Smooth muscle cell (in vitro differentiated cells): Measurements from ENCODE around the gene TMPRSS15. TPM values are rescaled to one million over a fixed set of nuclear protein-coding genes. Genes with fewer than 3 reads are reported as not detected.
"Not testable (repeated sequence)": the region's sequence is repeated elsewhere in the genome, so short reads cannot be mapped to it uniquely, and the experiment has no call there.

Source experiments
- DNase-seq: peaks from one replicate; lab custom pipeline; 2025; ENCODE audit not compliant: unreplicated experiment; lab: John Stamatoyannopoulos, UW
- H2AFZ ChIP-seq: fragments of 200-600 bp; sonication (generic); 2 replicates; pipeline ENCODE4 v1.6.0; 2016; ENCODE audit warnings: antibody characterized with exemption, low read depth, mild to moderate bottlenecking
- H3F3A ChIP-seq: fragments of 200-600 bp; sonication (generic); 2 replicates; pipeline ENCODE4 v1.6.0; 2017; ENCODE audit warnings: antibody characterized with exemption, low read depth
- H3K27ac ChIP-seq: fragments of 200-600 bp; sonication (generic); 2 replicates; pipeline ENCODE4 v1.5.1; 2016; ENCODE audit warnings: low read depth, mild to moderate bottlenecking
- H3K27me3 ChIP-seq: fragments of 200-600 bp; sonication (generic); 2 replicates; pipeline ENCODE4 v1.6.1; 2016; ENCODE audit warnings: low read depth, mild to moderate bottlenecking
- H3K36me3 ChIP-seq: fragments of 200-600 bp; sonication (generic); 2 replicates; pipeline ENCODE4 v1.5.1; 2016; ENCODE audit warnings: low read depth
- H3K4me1 ChIP-seq: fragments of 200-600 bp; sonication (generic); 2 replicates; pipeline ENCODE4 v1.5.1; 2016; ENCODE audit warnings: low read depth
- H3K4me2 ChIP-seq: fragments of 200-600 bp; sonication (generic); 2 replicates; pipeline ENCODE4 v1.6.0; 2016; ENCODE audit warnings: mild to moderate bottlenecking
- H3K4me3 ChIP-seq: fragments of 200-600 bp; sonication (generic); 2 replicates; pipeline ENCODE4 v1.5.1; 2016; ENCODE audit warnings: mild to moderate bottlenecking
- H3K79me2 ChIP-seq: fragments of 200-600 bp; sonication (generic); 2 replicates; pipeline ENCODE4 v1.6.0; 2016; ENCODE audit warnings: low read depth, mild to moderate bottlenecking
- H3K9ac ChIP-seq: fragments of 200-600 bp; sonication (generic); 2 replicates; pipeline ENCODE4 v1.6.0; 2016; ENCODE audit warnings: low read depth
- H3K9me3 ChIP-seq: fragments of 200-600 bp; sonication (generic); replicated peaks from 2 replicates; pipeline ENCODE4 v1.5.1; 2016; ENCODE audit warnings: low read depth
- H4K20me1 ChIP-seq: fragments of 200-600 bp; sonication (generic); 2 replicates; pipeline ENCODE4 v1.6.0; 2016; ENCODE audit warnings: low read depth
- WGBS: methylation state at CpG from one replicate; pipeline ENCODE4 v1.1.7; 2016; ENCODE audit warnings: low lambda C conversion rate; 5-methylcytosine and 5-hydroxymethylcytosine counted together
- polyA plus RNA-seq: library from polyadenylated mRNA; unstranded; fragments of >200 nt; fragmentation: Nextera tagmentation; extraction: Ambion mirVana; gene quantifications from 2 replicates; pipeline ENCODE4 v1.2.1, GENCODE V29; 2016
- total RNA-seq: library from RNA; depleted of rRNA; stranded (reverse); fragments of >200 nt; gene quantifications from 2 replicates; pipeline ENCODE4 v1.2.3, GENCODE V29; 2014
- TF ChIP-seq, protein P1 (sequence below): fragments of 200-600 bp; sonication (generic); IDR thresholded peaks from 2 replicates; pipeline ENCODE4 v1.5.1; 2017; ENCODE audit warnings: borderline replicate concordance, mild to moderate bottlenecking, antibody characterized with exemption; ENCODE audit not compliant: insufficient read depth, poor library complexity, severe bottlenecking

The TMPRSS15 gene
- total and polyA plus RNA-seq, 2 experiments from 2014 or later, result not detected

DNA sequence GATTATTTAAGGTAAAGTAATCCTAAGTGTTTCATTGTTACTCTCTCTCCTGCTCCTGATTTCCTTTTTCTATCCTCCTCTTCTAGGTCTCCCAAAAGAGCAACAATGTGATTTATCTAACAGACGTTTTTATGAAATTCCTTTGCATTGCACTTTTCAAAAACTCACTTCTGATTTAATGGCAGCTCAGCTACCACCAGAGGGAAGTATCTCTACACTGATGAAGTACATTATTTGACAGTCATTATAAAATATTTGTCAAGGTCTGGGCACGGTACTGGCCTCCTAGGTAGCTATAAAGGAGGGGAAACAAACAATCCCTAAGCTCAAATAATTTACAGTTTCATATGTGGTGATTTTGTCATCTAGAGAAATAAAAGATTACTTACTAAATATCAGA is 15.6 kb downstream of the TMPRSS15 start:
- no peak for DNase-seq
- H3K9ac ChIP-seq, result no peak overlapping the region
- TF ChIP-seq, protein P1, sequence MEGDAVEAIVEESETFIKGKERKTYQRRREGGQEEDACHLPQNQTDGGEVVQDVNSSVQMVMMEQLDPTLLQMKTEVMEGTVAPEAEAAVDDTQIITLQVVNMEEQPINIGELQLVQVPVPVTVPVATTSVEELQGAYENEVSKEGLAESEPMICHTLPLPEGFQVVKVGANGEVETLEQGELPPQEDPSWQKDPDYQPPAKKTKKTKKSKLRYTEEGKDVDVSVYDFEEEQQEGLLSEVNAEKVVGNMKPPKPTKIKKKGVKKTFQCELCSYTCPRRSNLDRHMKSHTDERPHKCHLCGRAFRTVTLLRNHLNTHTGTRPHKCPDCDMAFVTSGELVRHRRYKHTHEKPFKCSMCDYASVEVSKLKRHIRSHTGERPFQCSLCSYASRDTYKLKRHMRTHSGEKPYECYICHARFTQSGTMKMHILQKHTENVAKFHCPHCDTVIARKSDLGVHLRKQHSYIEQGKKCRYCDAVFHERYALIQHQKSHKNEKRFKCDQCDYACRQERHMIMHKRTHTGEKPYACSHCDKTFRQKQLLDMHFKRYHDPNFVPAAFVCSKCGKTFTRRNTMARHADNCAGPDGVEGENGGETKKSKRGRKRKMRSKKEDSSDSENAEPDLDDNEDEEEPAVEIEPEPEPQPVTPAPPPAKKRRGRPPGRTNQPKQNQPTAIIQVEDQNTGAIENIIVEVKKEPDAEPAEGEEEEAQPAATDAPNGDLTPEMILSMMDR, result no peak
- no peak overlapping the region for H3K27ac ChIP-seq
- H4K20me1 ChIP-seq, result no peaks in the 10 kb centered on the region
- H3K4me1 ChIP-seq, result no peaks in the 10 kb centered on the region
- no peak overlapping the region for H2AFZ ChIP-seq
- WGBS, result 56% methylated on average over 2 of the region's 2 CpGs
- H3K27me3 ChIP-seq, result no peaks in the 10 kb centered on the region
- no peak overlapping the region for H3K4me2 ChIP-seq
- H3F3A ChIP-seq, result no peaks in the 10 kb centered on the region
- H3K79me2 ChIP-seq, result no peaks in the 10 kb centered on the region
- H3K9me3 ChIP-seq, result no peaks in the 10 kb centered on the region
- no peaks in the 10 kb centered on the region for H3K36me3 ChIP-seq
- no peak overlapping the region for H3K4me3 ChIP-seq

DNA sequence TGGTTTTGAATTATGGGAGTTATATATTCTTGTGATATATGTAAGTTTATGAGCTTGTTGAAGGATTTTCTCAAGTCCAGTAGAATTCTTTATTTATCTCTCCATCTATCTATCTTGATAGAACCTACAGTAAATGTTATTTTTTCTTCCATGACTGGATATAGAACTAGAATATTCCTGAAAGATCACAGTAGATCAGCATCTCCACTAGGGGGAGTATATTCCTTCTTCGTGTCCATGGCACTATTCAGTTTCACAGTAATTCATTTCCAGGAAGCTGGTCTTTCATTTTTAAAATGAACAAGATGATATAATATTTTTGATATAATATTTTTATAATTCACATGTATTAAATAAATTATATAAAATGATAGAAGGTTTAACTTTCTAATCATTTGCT is 18.8 kb downstream of the TMPRSS15 start:
- no peaks in the 10 kb centered on the region for H4K20me1 ChIP-seq
- TF ChIP-seq, protein P1, result peak; percentile 73
- no peak overlapping the region for H3K4me3 ChIP-seq
- no peaks in the 10 kb centered on the region for H3K4me1 ChIP-seq
- H2AFZ ChIP-seq, result no peak overlapping the region
- no peak overlapping the region for H3K27ac ChIP-seq
- H3K79me2 ChIP-seq, result no peaks in the 10 kb centered on the region
- no peaks in the 10 kb centered on the region for H3K27me3 ChIP-seq
- H3K4me2 ChIP-seq, result no peak overlapping the region
- H3K9ac ChIP-seq, result no peak overlapping the region
- no peaks in the 10 kb centered on the region for H3K36me3 ChIP-seq
- no peaks in the 10 kb centered on the region for H3K9me3 ChIP-seq
- no peak for DNase-seq
- no peaks in the 10 kb centered on the region for H3F3A ChIP-seq
- WGBS, result 0% methylated on average over 1 of the region's 1 CpG

DNA sequence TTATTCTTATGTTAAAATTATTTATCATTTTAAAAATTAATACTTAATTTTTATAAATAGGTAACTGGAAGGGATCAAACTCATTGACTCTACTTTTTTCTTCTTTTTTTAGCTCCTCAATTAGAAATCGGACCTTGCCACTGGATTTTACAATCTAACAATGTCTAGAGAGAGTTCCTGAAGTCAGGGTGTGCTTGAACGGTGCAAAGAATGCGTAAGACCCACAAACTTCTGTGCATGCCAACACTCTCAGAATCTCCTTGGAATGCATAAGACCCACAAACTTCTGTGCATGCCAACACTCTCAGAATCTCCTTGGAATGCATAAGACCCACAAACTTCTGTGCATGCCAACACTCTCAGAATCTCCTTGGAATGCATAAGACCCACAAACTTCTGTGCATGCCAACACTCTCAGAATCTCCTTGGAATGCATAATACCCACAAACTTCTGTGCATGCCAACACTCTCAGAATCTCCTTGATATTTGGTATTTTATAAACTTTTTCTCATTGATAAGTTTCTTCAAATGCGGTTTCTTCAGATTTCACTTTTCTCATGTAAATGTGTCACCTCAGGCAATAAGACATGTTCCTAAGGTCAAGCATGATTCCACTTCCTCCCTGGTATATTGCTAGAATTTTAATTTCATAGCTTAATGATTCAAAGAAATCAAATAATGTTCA is 20.5 kb downstream of the TMPRSS15 start:
- not testable (repeated sequence) for H3K9ac ChIP-seq, H2AFZ ChIP-seq, H3K36me3 ChIP-seq, H4K20me1 ChIP-seq, H3K27ac ChIP-seq, H3K4me3 ChIP-seq, H3K4me2 ChIP-seq, H3K4me1 ChIP-seq, H3K27me3 ChIP-seq, H3F3A ChIP-seq, H3K9me3 ChIP-seq, H3K79me2 ChIP-seq, DNase-seq
- WGBS, result 66% methylated on average over 4 of the region's 4 CpGs

DNA sequence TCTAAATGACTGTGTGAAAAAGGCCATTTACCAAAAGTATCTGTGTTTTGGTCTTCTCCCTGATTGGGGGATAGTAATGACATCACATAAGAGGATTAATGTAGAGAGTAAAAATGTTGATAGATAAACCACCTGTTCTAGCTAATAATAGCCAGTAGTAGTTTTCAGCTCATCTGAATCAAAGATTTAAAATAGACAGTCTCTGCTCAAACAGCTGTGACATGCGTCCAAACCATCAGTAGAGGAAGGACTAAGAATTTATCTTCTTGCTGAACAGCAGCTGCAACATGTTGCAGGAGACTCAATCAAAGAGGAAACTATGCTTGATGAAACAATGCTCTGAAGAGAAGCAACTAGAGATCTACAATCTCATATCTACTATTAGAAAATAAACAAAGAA is 21.4 kb downstream of the TMPRSS15 start:
- TF ChIP-seq, protein P1, result no peak
- no peaks in the 10 kb centered on the region for H3K36me3 ChIP-seq
- no peaks in the 10 kb centered on the region for H4K20me1 ChIP-seq
- WGBS, result 0% methylated on average over 1 of the region's 1 CpG
- no peaks in the 10 kb centered on the region for H3K79me2 ChIP-seq
- H3K27me3 ChIP-seq, result no peaks in the 10 kb centered on the region
- H3F3A ChIP-seq, result no peaks in the 10 kb centered on the region
- no peaks in the 10 kb centered on the region for H3K4me1 ChIP-seq
- no peak for DNase-seq
- no peak overlapping the region for H2AFZ ChIP-seq
- H3K4me3 ChIP-seq, result no peak overlapping the region
- no peak overlapping the region for H3K9ac ChIP-seq
- no peaks in the 10 kb centered on the region for H3K9me3 ChIP-seq
- H3K4me2 ChIP-seq, result no peak overlapping the region
- H3K27ac ChIP-seq, result no peak overlapping the region
